K562 (cell line): ENCODE data around the gene MORF4L1. TPM values are rescaled to one million over a fixed set of nuclear protein-coding genes. Genes with fewer than 3 reads are reported as not detected.

Experiments used
- ATAC-seq: fragments of 200-7000 bp; cut with Tn5 transposase; 3 replicates; pipeline ENCODE4 v1.9.1; 2020; ENCODE audit warnings: moderate library complexity
- BruUV-seq: library from RNA; stranded (reverse); fragments of 400-500 nt; replicated peaks from 2 replicates; lab custom pipeline; 2021; lab: Mats Ljungman, UMichigan
- CTCF ChIA-PET: fragments of 300-600 bp; formaldehyde crosslinking; extraction: SDS; loops from one replicate; lab custom pipeline; 2021; ENCODE audit warnings: low intra/inter-chr PET ratio; lab: Yijun Ruan, JAX
- POLR2A ChIA-PET: fragments of 300-600, 350-650 bp; sonication (Branson Sonifier 250); formaldehyde crosslinking; extraction: SDS; loops from one replicate; lab custom pipeline; 2021; ENCODE audit warnings: antibody characterized with exemption, inconsistent platforms; lab: Yijun Ruan, JAX
- DNase-seq, 4 experiments: peaks; one replicate each; pipeline versions ENCODE4 v3.0.0 to v3.0.0-alpha.2; 2011 to 2018; ENCODE audit warnings: low spot score in 3 of 4, mixed read lengths in 3 of 4; ENCODE audit errors: extremely low read depth in 1 of 4
- FAIRE-seq: peaks from 2 replicates; lab custom pipeline; 2011; peaks lifted over from hg19 to GRCh38; lab: Jason Lieb, UNC
- H2AFZ ChIP-seq: 2 replicates; pipeline ENCODE4 v1.6.0; 2011; ENCODE audit warnings: low read depth, low read length, control low read depth, inconsistent platforms
- H3K27ac ChIP-seq: fragments of 200-600 bp; 3 replicates; pipeline ENCODE4 v1.8.0; 2011; ENCODE audit warnings: low read depth, mild to moderate bottlenecking, control low read depth, inconsistent platforms, low read length, moderate library complexity, mixed read lengths; ENCODE audit errors: extremely low read depth
- H3K27me3 ChIP-seq, 2 experiments: fragments of 300-600 bp in 1 of 2; 2 replicates in 1 of 2; 3 replicates in 1 of 2; pipeline versions ENCODE4 v1.6.0 to v1.8.0; 2011; ENCODE audit warnings: inconsistent platforms in 2 of 2, low read length in 2 of 2, mild to moderate bottlenecking in 1 of 2, mixed read lengths in 1 of 2, moderate library complexity in 1 of 2; ENCODE audit not compliant: control insufficient read depth in 2 of 2, insufficient read depth in 2 of 2
- H3K36me3 ChIP-seq: fragments of 300-600 bp; 3 replicates; pipeline ENCODE4 v1.8.0; 2011; ENCODE audit warnings: mild to moderate bottlenecking, low read length, inconsistent platforms; ENCODE audit not compliant: control insufficient read depth, insufficient read depth
- H3K4me1 ChIP-seq, 2 experiments: fragments of 200-600 bp in 1 of 2; replicated peaks in 1 of 2; 2 replicates in 1 of 2; 3 replicates in 1 of 2; pipeline versions ENCODE4 v1.5.1 to v1.8.0; 2011; ENCODE audit warnings: inconsistent platforms in 2 of 2, low read length in 2 of 2, mild to moderate bottlenecking in 1 of 2, mixed read lengths in 1 of 2, moderate library complexity in 1 of 2; ENCODE audit not compliant: control insufficient read depth in 2 of 2, insufficient read depth in 2 of 2
- H3K4me2 ChIP-seq: 2 replicates; pipeline ENCODE4 v1.6.1; 2011; ENCODE audit warnings: low read length, control low read depth, inconsistent platforms, mixed read lengths; ENCODE audit not compliant: insufficient read depth
- H3K4me3 ChIP-seq: fragments of 200-600 bp; sonication (generic), shearing (Covaris generic); 2 replicates; pipeline ENCODE4 v1.5.1; 2016; ENCODE audit warnings: control low read depth, inconsistent platforms
- H3K79me2 ChIP-seq: fragments of 200-600 bp; 3 replicates; pipeline ENCODE4 v1.8.0; 2011; ENCODE audit warnings: low read length, inconsistent platforms; ENCODE audit not compliant: control insufficient read depth, insufficient read depth
- H3K9ac ChIP-seq, 2 experiments: 2 replicates each; pipeline versions ENCODE4 v1.6.0 to v1.6.1; 2011; ENCODE audit warnings: low read depth in 2 of 2, low read length in 2 of 2, control low read depth in 1 of 2, inconsistent platforms in 1 of 2, mild to moderate bottlenecking in 1 of 2, mixed read lengths in 1 of 2; ENCODE audit not compliant: insufficient read depth in 1 of 2
- H3K9me1 ChIP-seq: one replicate; pipeline ENCODE4 v1.6.0; 2011; ENCODE audit warnings: inconsistent platforms, mild to moderate bottlenecking, low read length, moderate library complexity; ENCODE audit not compliant: control insufficient read depth, insufficient read depth
- H3K9me3 ChIP-seq: replicated peaks from 2 replicates; pipeline ENCODE4 v1.5.1; 2011; ENCODE audit warnings: low read depth, low read length, inconsistent platforms; ENCODE audit not compliant: control insufficient read depth, insufficient read depth
- H4K20me1 ChIP-seq: replicated peaks from 2 replicates; pipeline ENCODE4 v1.6.1; 2011; ENCODE audit warnings: low read length, inconsistent platforms, mixed read lengths; ENCODE audit not compliant: control insufficient read depth, insufficient read depth
- CEBPB ChIP-seq: fragments of 450-650 bp; IDR thresholded peaks from 2 replicates; pipeline ENCODE4 v1.6.1; 2016; ENCODE audit warnings: missing genetic modification characterization, missing compliant biosample characterization
- MEF2A ChIP-seq: IDR thresholded peaks from 2 replicates; pipeline ENCODE4 v1.6.1; 2011; ENCODE audit warnings: low read depth, mild to moderate bottlenecking, low read length, moderate library complexity; ENCODE audit not compliant: control insufficient read depth
- NFIC ChIP-seq: fragments of 450-650 bp; IDR thresholded peaks from 2 replicates; pipeline ENCODE4 v1.6.1; 2017; ENCODE audit warnings: mild to moderate bottlenecking, inconsistent platforms
- POLR2A ChIP-seq: fragments of 450-650 bp; conservative IDR thresholded peaks from 2 replicates; pipeline ENCODE4 v1.6.1; 2016
- POLR2AphosphoS2 ChIP-seq: IDR thresholded peaks from 2 replicates; pipeline ENCODE4 v1.6.1; 2012; ENCODE audit warnings: low read length, improper control_type of control experiment
- POLR2AphosphoS5 ChIP-seq: IDR thresholded peaks from 2 replicates; pipeline ENCODE4 v1.6.1; 2011; ENCODE audit warnings: mild to moderate bottlenecking, low read depth, low read length, moderate library complexity; ENCODE audit not compliant: control insufficient read depth, insufficient read depth
- POLR2B ChIP-seq: fragments of 450-650 bp; IDR thresholded peaks from 2 replicates; pipeline ENCODE4 v1.6.1; 2018; ENCODE audit warnings: low read depth; ENCODE audit not compliant: partially characterized antibody
- SUPT5H ChIP-seq: fragments of 450-650 bp; IDR thresholded peaks from 2 replicates; pipeline ENCODE4 v1.6.1; 2016
- ZBTB7A ChIP-seq: IDR thresholded peaks from 2 replicates; pipeline ENCODE4 v1.6.1; 2011; ENCODE audit warnings: low read depth, mild to moderate bottlenecking, low read length, moderate library complexity, borderline replicate concordance; ENCODE audit not compliant: control insufficient read depth
- ZNF696 ChIP-seq: fragments of 250-450 bp; sonication (Bioruptor Pico); conservative IDR thresholded peaks from 2 replicates; pipeline ENCODE4 v1.4.0; 2020; ENCODE audit warnings: mild to moderate bottlenecking, moderate library complexity
- WGBS: fragments of 100-300 bp; shearing (Covaris generic); methylation state at CpG from one replicate; pipeline ENCODE4 v1.1.6; 2016; ENCODE audit warnings: low coverage, mixed read lengths; ENCODE audit not compliant: insufficient coverage; ENCODE audit errors: missing lambda C conversion rate; 5-methylcytosine and 5-hydroxymethylcytosine counted together
- in situ Hi-C: fragments of 300-500 bp; cut with MboI; formaldehyde crosslinking; loops from 4 replicates; pipeline ENCODE4 v1.15.0; 2018; ENCODE audit warnings: inconsistent platforms, mixed read lengths
- intact Hi-C: fragments of 100-400 bp; cut with micrococcal nuclease; formaldehyde crosslinking; loops from 2 replicates; pipeline ENCODE4 v1.14.2; 2022
- polyA plus RNA-seq, 8 experiments: library from polyadenylated mRNA; depleted of rRNA in 4 of 8; stranded (reverse) in 5 of 8; unstranded in 3 of 8; fragments of >200 nt; fragmentation: Nextera tagmentation in 2 of 8; fragmentation: Illumina TruSeq in 1 of 8; extraction: Ambion mirVana in 2 of 8; extraction: Trizol in 1 of 8; gene quantifications; 2 replicates each; pipeline versions ENCODE4 v1.2.1 to v1.2.3, GENCODE V29; 2011 to 2014; ENCODE audit warnings: inconsistent platforms in 1 of 8, missing spikeins in 1 of 8
- total RNA-seq, 7 experiments: library from RNA; depleted of rRNA in 6 of 7; stranded (reverse); fragments of >200 nt in 6 of 7; fragmentation: Illumina TruSeq in 2 of 7; extraction: Trizol in 2 of 7; gene quantifications; 2 replicates each; pipeline versions ENCODE4 v1.2.1 to v1.2.3, GENCODE V29; 2011 to 2021; ENCODE audit warnings: low replicate concordance in 1 of 7
- TF ChIP-seq, protein P1 (sequence below), 3 experiments: IDR thresholded peaks in 2 of 3; conservative IDR thresholded peaks in 1 of 3; 2 replicates each; pipeline ENCODE4 v1.5.1; 2011 to 2012; ENCODE audit warnings: low read length in 3 of 3, mild to moderate bottlenecking in 3 of 3, control low read depth in 2 of 3, improper control_type of control experiment in 1 of 3, inconsistent platforms in 1 of 3, low read depth in 1 of 3, mixed read lengths in 1 of 3, moderate library complexity in 1 of 3; ENCODE audit not compliant: insufficient read depth in 2 of 3
- TF ChIP-seq, protein P2 (sequence below): sonication (generic); formaldehyde crosslinking; IDR thresholded peaks from 2 replicates; pipeline ENCODE4 v1.8.0; 2023; ENCODE audit warnings: mild to moderate bottlenecking, missing genetic modification reagents

The MORF4L1 gene
- total and polyA plus RNA-seq, 9 of the 15 experiments (the other 6 are each of a cell fraction or from before 2014, with no cell fraction given) = 127 to 615 (median 281) TPM

DNA sequence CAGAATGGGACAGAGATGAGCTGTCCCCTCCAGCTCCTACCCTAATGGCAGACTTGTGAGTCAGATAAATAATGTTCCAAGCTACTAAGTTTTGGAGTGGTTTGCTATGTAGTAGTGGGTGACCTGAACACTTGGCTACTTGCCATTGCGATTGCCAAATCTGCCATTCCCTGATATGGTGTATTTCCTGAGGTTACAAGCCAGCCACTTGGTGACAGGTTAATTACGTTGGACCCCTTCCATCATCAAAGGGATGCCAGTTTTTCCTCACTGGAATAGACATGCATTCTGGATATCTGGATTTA lies 33.6 kb downstream of the MORF4L1 start:
- Histone ChIP-seq H3K4me1 (peaks cover 2 to 9% of the 10 kb centered on the region in 2 experiments), H3K4me3 (no peak overlapping the region), H3K27ac (no peak overlapping the region), H3K36me3 (peaks cover 89% of the 10 kb centered on the region), H3K9me1 (no peaks in the 10 kb centered on the region), H3K9me3 (no peaks in the 10 kb centered on the region), H3K27me3 (no peaks in the 10 kb centered on the region), H4K20me1 (peaks cover 8% of the 10 kb centered on the region), H3K79me2 (no peaks in the 10 kb centered on the region), H3K9ac (no peak overlapping the region), H2AFZ (no peak overlapping the region), H3K4me2 (no peak overlapping the region)
- BruUV-seq = no TSS peak
- peak; percentile 59 for TF ChIP-seq NFIC
- TF ChIP-seq POLR2A = peak; percentile 2; the same call in 1 of the 2 replicates
- TF ChIP-seq CEBPB (tag) = peak; percentile 20; the same call in 1 of the 2 replicates
- no peak for TF ChIP-seq MEF2A
- FAIRE-seq = no peak
- ATAC-seq = no peak
- ChIA-PET POLR2A (interaction anchor here (0.6 to 4.3 kb wide), 4 partner anchors 8 to 558 kb away, joined by 3 to 25 read pairs (median 3); no protein-coding TSS in a partner anchor), CTCF (no interaction called here)
- no peak for DNase-seq
- WGBS = 92% methylated on average over 2 of the region's 2 CpGs
- intact Hi-C loops (loop anchor here (10.0 kb wide), 1 partner anchor 279 kb away; no protein-coding TSS in a partner anchor), in situ Hi-C loops (loop anchor here (10.0 kb wide), 1 partner anchor 279 kb away; no protein-coding TSS in a partner anchor)

DNA sequence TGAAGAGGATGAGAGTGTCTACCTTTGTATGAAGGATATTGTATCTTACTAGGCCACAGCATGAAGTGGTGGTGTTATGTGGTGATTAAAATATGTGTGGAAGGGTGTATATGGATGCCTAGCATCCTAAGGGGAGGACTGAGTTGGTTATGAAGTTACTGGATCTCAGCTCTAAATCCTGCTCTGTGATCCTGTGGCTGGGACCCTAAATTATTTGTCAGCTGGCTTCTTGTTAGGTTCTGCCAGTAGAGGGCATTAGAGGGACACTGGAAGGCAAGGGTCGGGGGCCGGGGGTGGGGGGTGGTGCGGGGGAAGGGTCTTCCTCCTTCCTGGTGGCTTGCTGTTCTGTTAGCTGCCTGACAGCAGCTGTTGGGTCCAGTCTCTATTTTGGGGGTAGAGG lies 34.9 kb downstream of the MORF4L1 start:
- intact Hi-C loops = loop anchor here (10.0 kb wide), 1 partner anchor 277 kb away; no protein-coding TSS in a partner anchor
- in situ Hi-C loops = loop anchor here (10.0 kb wide), 1 partner anchor 277 kb away; no protein-coding TSS in a partner anchor
- no peak overlapping the region for H2AFZ ChIP-seq
- peak in 3 of 4 experiments; percentile 37 to 47 (median 41) for DNase-seq
- POLR2A ChIA-PET = interaction anchor here (0.9 to 4.3 kb wide), 5 partner anchors 9 to 34 kb away, joined by 3 to 25 read pairs (median 4); no protein-coding TSS in a partner anchor
- H3K79me2 ChIP-seq = no peaks in the 10 kb centered on the region
- peaks cover 8% of the 10 kb centered on the region for H4K20me1 ChIP-seq
- H3K9ac ChIP-seq = no peak overlapping the region
- TF ChIP-seq, protein P1, sequence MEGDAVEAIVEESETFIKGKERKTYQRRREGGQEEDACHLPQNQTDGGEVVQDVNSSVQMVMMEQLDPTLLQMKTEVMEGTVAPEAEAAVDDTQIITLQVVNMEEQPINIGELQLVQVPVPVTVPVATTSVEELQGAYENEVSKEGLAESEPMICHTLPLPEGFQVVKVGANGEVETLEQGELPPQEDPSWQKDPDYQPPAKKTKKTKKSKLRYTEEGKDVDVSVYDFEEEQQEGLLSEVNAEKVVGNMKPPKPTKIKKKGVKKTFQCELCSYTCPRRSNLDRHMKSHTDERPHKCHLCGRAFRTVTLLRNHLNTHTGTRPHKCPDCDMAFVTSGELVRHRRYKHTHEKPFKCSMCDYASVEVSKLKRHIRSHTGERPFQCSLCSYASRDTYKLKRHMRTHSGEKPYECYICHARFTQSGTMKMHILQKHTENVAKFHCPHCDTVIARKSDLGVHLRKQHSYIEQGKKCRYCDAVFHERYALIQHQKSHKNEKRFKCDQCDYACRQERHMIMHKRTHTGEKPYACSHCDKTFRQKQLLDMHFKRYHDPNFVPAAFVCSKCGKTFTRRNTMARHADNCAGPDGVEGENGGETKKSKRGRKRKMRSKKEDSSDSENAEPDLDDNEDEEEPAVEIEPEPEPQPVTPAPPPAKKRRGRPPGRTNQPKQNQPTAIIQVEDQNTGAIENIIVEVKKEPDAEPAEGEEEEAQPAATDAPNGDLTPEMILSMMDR (IDR thresholded peaks at IDR 0.05 in 2 of 3, conservative IDR thresholded peaks at IDR 0.05 in 1 of 3; ENCODE audit: insufficient read depth in 2 of 3, low read depth in 1 of 3, low read length in 3 of 3) = peak in 2 of 3 experiments; percentile 31 to 53; a peak in 4 of 6 replicates
- TF ChIP-seq POLR2AphosphoS5 = peak; percentile 25; the same call in 1 of the 2 replicates
- TF ChIP-seq, protein P2, sequence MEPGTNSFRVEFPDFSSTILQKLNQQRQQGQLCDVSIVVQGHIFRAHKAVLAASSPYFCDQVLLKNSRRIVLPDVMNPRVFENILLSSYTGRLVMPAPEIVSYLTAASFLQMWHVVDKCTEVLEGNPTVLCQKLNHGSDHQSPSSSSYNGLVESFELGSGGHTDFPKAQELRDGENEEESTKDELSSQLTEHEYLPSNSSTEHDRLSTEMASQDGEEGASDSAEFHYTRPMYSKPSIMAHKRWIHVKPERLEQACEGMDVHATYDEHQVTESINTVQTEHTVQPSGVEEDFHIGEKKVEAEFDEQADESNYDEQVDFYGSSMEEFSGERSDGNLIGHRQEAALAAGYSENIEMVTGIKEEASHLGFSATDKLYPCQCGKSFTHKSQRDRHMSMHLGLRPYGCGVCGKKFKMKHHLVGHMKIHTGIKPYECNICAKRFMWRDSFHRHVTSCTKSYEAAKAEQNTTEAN = no peak
- 0 out of 2 replicates have a peak, but pooled peaks have one; percentile 40 for TF ChIP-seq POLR2AphosphoS2
- TF ChIP-seq POLR2B = peak; percentile 38
- peak; percentile 59; the same call in 1 of the 2 replicates for TF ChIP-seq ZBTB7A
- TF ChIP-seq SUPT5H = peak; percentile 35; the same call in 1 of the 2 replicates
- TF ChIP-seq ZNF696 (CRISPR knock-in tag) = no peak
- 56% methylated on average over 2 of the region's 3 CpGs for WGBS
- no peaks in the 10 kb centered on the region for H3K9me3 ChIP-seq
- ATAC-seq = peak; percentile 51
- peaks cover 91% of the 10 kb centered on the region for H3K36me3 ChIP-seq
- H3K4me2 ChIP-seq = no peak overlapping the region
- CTCF ChIA-PET = no interaction called here
- H3K27me3 ChIP-seq = no peaks in the 10 kb centered on the region
- H3K9me1 ChIP-seq = no peaks in the 10 kb centered on the region
- no TSS peak for BruUV-seq
- H3K27ac ChIP-seq = no peak overlapping the region
- no peak overlapping the region for H3K4me3 ChIP-seq
- peak; percentile 35 for FAIRE-seq
- no peaks in the 10 kb centered on the region for H3K4me1 ChIP-seq
